Astrocyte of the spinal cord (primary cell): ENCODE measurements around the gene HMGN4.
A peak's percentile ranks its signal among the peaks of the same experiment; 100 is the strongest.
"Not testable (repeated sequence)": the region's sequence is repeated elsewhere in the genome, so short reads cannot be mapped to it uniquely, and the experiment has no call there.

ENCODE experiments used
- DNase-seq: peaks from one replicate; pipeline ENCODE4 v3.0.0; 2011; ENCODE audit warnings: low read depth, low spot score
- H3K4me3 ChIP-seq: 2 replicates; pipeline ENCODE4 v1.5.1; 2011; ENCODE audit warnings: low read depth, mild to moderate bottlenecking, low read length, moderate library complexity
- in situ Hi-C: cut with HindIII; loops from 2 replicates; pipeline ENCODE4 v1.10.0; 2017; ENCODE audit warnings: low sequenced_read_pairs
- TF ChIP-seq, protein P1 (sequence below): IDR thresholded peaks from 2 replicates; pipeline ENCODE4 v1.5.1; 2012; ENCODE audit warnings: low read depth, mild to moderate bottlenecking, low read length, inconsistent platforms

Gene HMGN4

GRCh38 chr6:26541579-26541978, 3.4 kb downstream of the HMGN4 start:
- no peak for DNase-seq
- in situ Hi-C loops = no loop called here
- H3K4me3 ChIP-seq = no peak overlapping the region
- TF ChIP-seq, protein P1, sequence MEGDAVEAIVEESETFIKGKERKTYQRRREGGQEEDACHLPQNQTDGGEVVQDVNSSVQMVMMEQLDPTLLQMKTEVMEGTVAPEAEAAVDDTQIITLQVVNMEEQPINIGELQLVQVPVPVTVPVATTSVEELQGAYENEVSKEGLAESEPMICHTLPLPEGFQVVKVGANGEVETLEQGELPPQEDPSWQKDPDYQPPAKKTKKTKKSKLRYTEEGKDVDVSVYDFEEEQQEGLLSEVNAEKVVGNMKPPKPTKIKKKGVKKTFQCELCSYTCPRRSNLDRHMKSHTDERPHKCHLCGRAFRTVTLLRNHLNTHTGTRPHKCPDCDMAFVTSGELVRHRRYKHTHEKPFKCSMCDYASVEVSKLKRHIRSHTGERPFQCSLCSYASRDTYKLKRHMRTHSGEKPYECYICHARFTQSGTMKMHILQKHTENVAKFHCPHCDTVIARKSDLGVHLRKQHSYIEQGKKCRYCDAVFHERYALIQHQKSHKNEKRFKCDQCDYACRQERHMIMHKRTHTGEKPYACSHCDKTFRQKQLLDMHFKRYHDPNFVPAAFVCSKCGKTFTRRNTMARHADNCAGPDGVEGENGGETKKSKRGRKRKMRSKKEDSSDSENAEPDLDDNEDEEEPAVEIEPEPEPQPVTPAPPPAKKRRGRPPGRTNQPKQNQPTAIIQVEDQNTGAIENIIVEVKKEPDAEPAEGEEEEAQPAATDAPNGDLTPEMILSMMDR = no peak

DNA sequence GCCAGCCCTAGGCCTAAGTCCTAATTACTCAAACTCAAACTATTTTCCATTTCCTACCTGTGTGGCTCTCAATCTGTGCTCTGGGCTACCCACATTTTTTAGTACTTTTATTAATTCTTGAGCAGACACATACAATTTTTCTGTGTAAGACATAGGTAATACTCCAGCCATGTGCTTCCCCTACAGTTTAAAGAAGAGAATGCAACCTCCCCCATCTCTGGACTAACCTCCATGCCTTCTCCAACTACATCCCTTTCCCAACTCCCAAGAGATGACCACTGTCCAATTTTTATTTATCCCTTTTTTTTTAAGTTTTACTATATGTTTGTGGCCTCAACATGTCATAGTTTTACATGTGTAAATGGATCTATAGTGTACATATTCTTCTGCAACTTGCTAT, 5.8 kb downstream of the HMGN4 start:
- no peak overlapping the region for H3K4me3 ChIP-seq
- in situ Hi-C loops = no loop called here
- DNase-seq = no peak
- TF ChIP-seq, protein P1 = peak; percentile 56

GRCh38 chr6:26544473-26544872, 6.3 kb downstream of the HMGN4 start:
- TF ChIP-seq, protein P1 = no peak
- in situ Hi-C loops = no loop called here
- no peak overlapping the region for H3K4me3 ChIP-seq
- DNase-seq = no peak

- no peak for DNase-seq
- TF ChIP-seq, protein P1 = no peak
- H3K4me3 ChIP-seq = no peak overlapping the region
- in situ Hi-C loops = no loop called here
Measured at GRCh38 chr6:26545627-26546026, 7.5 kb downstream of the HMGN4 start.

- DNase-seq, H3K4me3 ChIP-seq, in situ Hi-C loops: not testable (repeated sequence)
Measured at GRCh38 chr6:26547363-26547762, 9.2 kb downstream of the HMGN4 start.

DNA sequence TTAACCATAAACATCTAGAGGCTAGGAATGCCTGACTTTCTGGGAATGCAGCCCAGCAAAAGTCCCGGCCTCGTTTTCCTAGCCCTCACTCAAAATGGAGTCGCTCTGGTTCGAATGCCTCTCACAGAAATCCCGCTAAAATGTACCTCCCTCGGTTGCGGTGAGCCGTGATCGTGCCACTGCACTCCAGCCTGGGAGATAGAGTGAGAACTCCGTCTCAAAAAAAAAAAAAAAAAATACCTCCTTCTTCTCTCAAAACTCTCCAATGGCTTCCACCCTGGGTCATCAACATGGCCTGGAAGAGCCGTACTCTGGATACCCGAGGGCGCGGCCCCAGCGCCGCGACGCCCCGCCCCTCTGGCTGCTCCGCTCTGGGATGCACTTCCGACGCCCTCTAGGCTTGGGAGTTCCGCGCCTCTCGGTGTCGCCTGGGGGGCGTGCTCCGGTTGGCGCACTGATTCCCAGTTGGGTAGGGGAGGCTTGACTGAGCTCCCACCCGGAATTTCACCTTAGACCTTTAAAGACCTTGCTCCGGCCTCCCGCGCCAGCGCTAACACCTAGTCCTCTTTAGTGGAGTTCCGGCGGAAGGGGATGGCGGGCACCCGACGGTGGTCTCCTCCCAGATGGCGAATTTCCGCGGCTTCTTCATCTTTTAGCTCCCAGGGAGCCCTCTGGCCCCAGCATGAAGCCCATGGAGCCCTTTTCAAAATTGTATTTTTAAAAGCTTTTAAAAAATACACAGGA, 12.3 kb downstream of the HMGN4 start:
- in situ Hi-C loops = no loop called here
- DNase-seq = peak; percentile 57
- TF ChIP-seq, protein P1 = no peak
- H3K4me3 ChIP-seq = peak overlapping the region; percentile 56

DNA sequence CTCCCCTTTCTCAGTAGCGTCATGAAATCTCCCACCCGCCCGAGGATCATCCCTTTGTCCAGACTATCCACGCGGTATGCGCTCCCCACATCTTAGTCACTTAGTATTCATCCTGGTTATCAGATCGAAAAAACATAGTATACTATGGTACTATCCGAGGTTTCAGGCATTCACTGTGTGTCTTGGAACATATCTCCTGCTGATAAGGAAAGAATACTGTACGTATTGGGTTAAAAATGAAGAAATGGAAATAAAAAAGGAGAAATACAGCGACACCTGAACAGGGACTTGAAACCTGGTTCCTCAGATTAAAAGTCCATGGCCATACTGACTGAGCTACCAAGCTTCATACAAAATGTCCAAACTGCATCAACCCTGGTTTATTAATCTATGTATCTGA, 14.0 kb downstream of the HMGN4 start:
- TF ChIP-seq, protein P1 = no peak
- H3K4me3 ChIP-seq = no peak overlapping the region
- no peak for DNase-seq
- in situ Hi-C loops = no loop called here
